HepG2 (cell line): ENCODE results near the gene TMEM256. TPM values are rescaled to one million over a fixed set of nuclear protein-coding genes. Genes with fewer than 3 reads are reported as not detected.

Source experiments
- CCAR2 ChIP-seq: fragments of 200-400 bp; formaldehyde crosslinking; optimal IDR thresholded peaks from 2 replicates; pipeline ENCODE3; 2018; ENCODE audit warnings: low read depth, mild to moderate bottlenecking, low read length, moderate library complexity
- GFI1 ChIP-seq: sonication (generic); formaldehyde crosslinking; IDR thresholded peaks from 2 replicates; pipeline ENCODE4 v1.5.0; 2020; ENCODE audit warnings: missing genetic modification reagents, mild to moderate bottlenecking, borderline replicate concordance
- IRF2 ChIP-seq: IDR thresholded peaks from 2 replicates; pipeline ENCODE4 v1.6.1; 2018; ENCODE audit warnings: missing genetic modification reagents, missing compliant biosample characterization
- MIXL1 ChIP-seq: IDR thresholded peaks from 2 replicates; pipeline ENCODE4 v1.6.1; 2016
- NFATC3 ChIP-seq: sonication (generic); formaldehyde crosslinking; IDR thresholded peaks from 2 replicates; pipeline ENCODE4 v1.5.1; 2020; ENCODE audit warnings: mild to moderate bottlenecking, missing genetic modification reagents
- NFE2L1 ChIP-seq: sonication (generic); formaldehyde crosslinking; IDR thresholded peaks from 2 replicates; pipeline ENCODE4 v1.4.0; 2020; ENCODE audit warnings: missing genetic modification reagents, mild to moderate bottlenecking, borderline replicate concordance
- NONO ChIP-seq, 2 experiments: fragments of 450-650 bp in 1 of 2; sonication (generic) in 1 of 2; formaldehyde crosslinking in 1 of 2; IDR thresholded peaks in 1 of 2; conservative IDR thresholded peaks in 1 of 2; 2 replicates each; pipeline versions ENCODE4 v1.6.1 to v1.8.0; 2017 to 2022; ENCODE audit warnings: mild to moderate bottlenecking in 1 of 2, missing genetic modification reagents in 1 of 2, moderate library complexity in 1 of 2
- RARA ChIP-seq: IDR thresholded peaks from 2 replicates; pipeline ENCODE4 v1.6.1; 2016; ENCODE audit warnings: missing genetic modification reagents, missing compliant biosample characterization
- ZFP90 ChIP-seq: sonication (generic); formaldehyde crosslinking; IDR thresholded peaks from 2 replicates; pipeline ENCODE4 v1.8.0; 2022; ENCODE audit warnings: missing genetic modification reagents, mild to moderate bottlenecking, inconsistent platforms, borderline replicate concordance
- ZNF407 ChIP-seq: sonication (generic); formaldehyde crosslinking; IDR thresholded peaks from one replicate; pipeline ENCODE4 v1.5.1; 2020; ENCODE audit warnings: mild to moderate bottlenecking, missing genetic modification reagents; ENCODE audit errors: not compliant biosample characterization
- ZNF781 ChIP-seq: sonication (generic); formaldehyde crosslinking; IDR thresholded peaks from 2 replicates; pipeline ENCODE4 v1.5.1; 2020; ENCODE audit warnings: borderline replicate concordance, mild to moderate bottlenecking, missing genetic modification reagents; ENCODE audit errors: not compliant biosample characterization
- ZSCAN29 ChIP-seq: sonication (generic); formaldehyde crosslinking; conservative IDR thresholded peaks from 2 replicates; pipeline ENCODE4 v1.4.0; 2020; ENCODE audit warnings: mild to moderate bottlenecking, missing genetic modification reagents
- polyA plus RNA-seq, 8 experiments: library from polyadenylated mRNA; depleted of rRNA in 3 of 8; stranded (reverse) in 7 of 8; unstranded in 1 of 8; fragments of >200 nt; fragmentation: Illumina TruSeq in 4 of 8; extraction: Trizol in 4 of 8; gene quantifications; 2 replicates each; pipeline versions ENCODE4 v1.2.1 to v1.2.3, GENCODE V29; 2011 to 2016; ENCODE audit warnings: low read depth in 4 of 8, missing spikeins in 1 of 8, mixed read lengths in 1 of 8; ENCODE audit not compliant: insufficient read depth in 1 of 8
- total RNA-seq, 5 experiments: library from RNA; depleted of rRNA; stranded (reverse); fragments of >200 nt; fragmentation: Illumina TruSeq; extraction: Trizol; gene quantifications; 2 replicates each; pipeline ENCODE4 v1.2.3, GENCODE V29; 2016; ENCODE audit warnings: low read depth in 1 of 5
- TF ChIP-seq, protein P1 (sequence below): sonication (generic); formaldehyde crosslinking; IDR thresholded peaks from 2 replicates; pipeline ENCODE4 v1.4.0; 2020; ENCODE audit warnings: mild to moderate bottlenecking, missing genetic modification reagents

TMEM256 gene
- total and polyA plus RNA-seq, 2 of the 13 experiments (the other 11 are each of a cell fraction or from before 2014, with no cell fraction given) = 231 to 252 TPM

DNA sequence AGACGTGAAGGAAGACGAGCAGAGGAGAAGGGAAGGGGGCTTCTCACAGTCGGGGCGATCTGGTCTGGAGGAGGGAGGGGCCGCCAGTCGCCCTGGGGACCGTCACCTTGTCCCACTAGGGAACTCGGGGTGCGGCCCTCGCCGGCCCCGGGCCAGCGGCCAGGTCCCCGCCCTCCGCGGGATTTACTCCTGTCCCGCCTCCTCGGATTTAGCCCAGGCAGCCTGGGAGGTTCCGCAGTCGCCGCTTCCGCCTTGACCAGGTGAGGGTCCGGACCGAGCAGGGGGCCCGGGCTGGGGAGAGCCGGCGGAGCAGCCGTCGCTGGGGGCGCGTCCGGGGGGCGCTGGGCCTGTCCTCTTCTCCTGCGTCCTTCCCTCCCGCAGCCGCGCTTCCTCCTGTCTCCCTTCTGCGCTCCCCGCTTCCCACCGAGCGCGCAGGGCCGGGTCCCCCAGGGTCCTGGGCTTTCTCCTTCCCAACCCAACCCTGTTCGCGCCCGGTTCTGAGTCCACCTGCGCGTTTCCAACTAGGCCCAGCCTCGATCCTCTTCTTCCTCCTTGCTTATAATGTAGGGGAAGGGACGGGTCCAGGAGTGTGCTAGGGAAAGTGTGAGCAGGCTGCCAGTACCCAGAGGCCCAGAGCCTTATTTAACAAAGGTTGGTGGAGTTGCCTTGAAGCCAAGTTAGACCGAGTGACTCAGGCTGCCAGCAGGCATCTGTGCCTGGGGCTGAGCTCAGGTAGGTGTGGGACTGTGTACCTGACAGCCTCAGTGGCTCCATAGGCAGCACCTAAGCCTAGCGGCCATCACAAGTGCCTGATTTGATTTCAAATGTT, 22.8 kb downstream of the TMEM256 start, which contains the start of gene TNK1 (continued):
- TF ChIP-seq, protein P1, sequence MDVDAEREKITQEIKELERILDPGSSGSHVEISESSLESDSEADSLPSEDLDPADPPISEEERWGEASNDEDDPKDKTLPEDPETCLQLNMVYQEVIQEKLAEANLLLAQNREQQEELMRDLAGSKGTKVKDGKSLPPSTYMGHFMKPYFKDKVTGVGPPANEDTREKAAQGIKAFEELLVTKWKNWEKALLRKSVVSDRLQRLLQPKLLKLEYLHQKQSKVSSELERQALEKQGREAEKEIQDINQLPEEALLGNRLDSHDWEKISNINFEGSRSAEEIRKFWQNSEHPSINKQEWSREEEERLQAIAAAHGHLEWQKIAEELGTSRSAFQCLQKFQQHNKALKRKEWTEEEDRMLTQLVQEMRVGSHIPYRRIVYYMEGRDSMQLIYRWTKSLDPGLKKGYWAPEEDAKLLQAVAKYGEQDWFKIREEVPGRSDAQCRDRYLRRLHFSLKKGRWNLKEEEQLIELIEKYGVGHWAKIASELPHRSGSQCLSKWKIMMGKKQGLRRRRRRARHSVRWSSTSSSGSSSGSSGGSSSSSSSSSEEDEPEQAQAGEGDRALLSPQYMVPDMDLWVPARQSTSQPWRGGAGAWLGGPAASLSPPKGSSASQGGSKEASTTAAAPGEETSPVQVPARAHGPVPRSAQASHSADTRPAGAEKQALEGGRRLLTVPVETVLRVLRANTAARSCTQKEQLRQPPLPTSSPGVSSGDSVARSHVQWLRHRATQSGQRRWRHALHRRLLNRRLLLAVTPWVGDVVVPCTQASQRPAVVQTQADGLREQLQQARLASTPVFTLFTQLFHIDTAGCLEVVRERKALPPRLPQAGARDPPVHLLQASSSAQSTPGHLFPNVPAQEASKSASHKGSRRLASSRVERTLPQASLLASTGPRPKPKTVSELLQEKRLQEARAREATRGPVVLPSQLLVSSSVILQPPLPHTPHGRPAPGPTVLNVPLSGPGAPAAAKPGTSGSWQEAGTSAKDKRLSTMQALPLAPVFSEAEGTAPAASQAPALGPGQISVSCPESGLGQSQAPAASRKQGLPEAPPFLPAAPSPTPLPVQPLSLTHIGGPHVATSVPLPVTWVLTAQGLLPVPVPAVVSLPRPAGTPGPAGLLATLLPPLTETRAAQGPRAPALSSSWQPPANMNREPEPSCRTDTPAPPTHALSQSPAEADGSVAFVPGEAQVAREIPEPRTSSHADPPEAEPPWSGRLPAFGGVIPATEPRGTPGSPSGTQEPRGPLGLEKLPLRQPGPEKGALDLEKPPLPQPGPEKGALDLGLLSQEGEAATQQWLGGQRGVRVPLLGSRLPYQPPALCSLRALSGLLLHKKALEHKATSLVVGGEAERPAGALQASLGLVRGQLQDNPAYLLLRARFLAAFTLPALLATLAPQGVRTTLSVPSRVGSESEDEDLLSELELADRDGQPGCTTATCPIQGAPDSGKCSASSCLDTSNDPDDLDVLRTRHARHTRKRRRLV (CRISPR knock-in tag) = no peak
- no peak for TF ChIP-seq ZNF407 (CRISPR knock-in tag)
- TF ChIP-seq ZSCAN29 (CRISPR knock-in tag) = no peak
- no peak for TF ChIP-seq MIXL1
- no peak for TF ChIP-seq NFATC3
- no peak for TF ChIP-seq ZNF781 (CRISPR knock-in tag)
- no peak for TF ChIP-seq NONO (IDR thresholded peaks at IDR 0.05)
- TF ChIP-seq NONO (CRISPR knock-in tag; conservative IDR thresholded peaks at IDR 0.05) = no peak
- no peak for TF ChIP-seq NFE2L1 (CRISPR knock-in tag)
- no peak for TF ChIP-seq RARA (CRISPR knock-in tag)
- no peak for TF ChIP-seq GFI1 (CRISPR knock-in tag)
- no peak for TF ChIP-seq CCAR2
- peak; percentile 36; the same call in 1 of the 2 replicates for TF ChIP-seq ZFP90 (CRISPR knock-in tag)
- 0 out of 2 replicates have a peak, but pooled peaks have one; percentile 9 for TF ChIP-seq IRF2 (CRISPR knock-in tag)
